H1 (cell line): ENCODE results near the gene TMEM108. TPM values are rescaled to one million over a fixed set of nuclear protein-coding genes. Genes with fewer than 3 reads are reported as not detected.

Experiments used
- CTCF ChIA-PET: fragments of 300-600 bp; sonication (Branson Sonifier 250); formaldehyde crosslinking; loops from one replicate; lab custom pipeline; 2021; ENCODE audit not compliant: partially characterized antibody; lab: Charles Lee
- POLR2A ChIA-PET: fragments of 300-600 bp; sonication (Branson Sonifier 250); formaldehyde crosslinking; loops from one replicate; lab custom pipeline; 2021; ENCODE audit warnings: inconsistent platforms; ENCODE audit not compliant: partially characterized antibody; lab: Charles Lee
- DNase-seq, 2 experiments: peaks; one replicate each; pipeline versions ENCODE4 v3.0.0 to v3.0.0-alpha.2; 2010 to 2022; ENCODE audit warnings: low spot score in 2 of 2, low read depth in 1 of 2, mixed read lengths in 1 of 2
- FAIRE-seq: peaks from 2 replicates; lab custom pipeline; 2011; peaks lifted over from hg19 to GRCh38; lab: Jason Lieb, UNC
- H2AFZ ChIP-seq: 2 replicates; pipeline ENCODE4 v1.8.1; 2012; ENCODE audit warnings: low read length, inconsistent platforms
- H2AK5ac ChIP-seq: 2 replicates; pipeline ENCODE4 v1.6.1; 2013; ENCODE audit warnings: low read depth, low read length
- H2BK120ac ChIP-seq: replicated peaks from 2 replicates; pipeline ENCODE3; 2013; ENCODE audit warnings: low read depth, low read length, inconsistent platforms
- H2BK12ac ChIP-seq: 2 replicates; pipeline ENCODE4 v1.6.1; 2013; ENCODE audit warnings: low read depth, low read length
- H2BK15ac ChIP-seq: 2 replicates; pipeline ENCODE4 v1.6.1; 2013; ENCODE audit warnings: low read length
- H2BK20ac ChIP-seq: 2 replicates; pipeline ENCODE4 v1.6.1; 2013; ENCODE audit warnings: low read length
- H2BK5ac ChIP-seq: 2 replicates; pipeline ENCODE4 v1.6.1; 2013; ENCODE audit warnings: low read depth, low read length
- H3K14ac ChIP-seq: 2 replicates; pipeline ENCODE4 v1.6.1; 2013; ENCODE audit warnings: inconsistent platforms; ENCODE audit not compliant: insufficient read length
- H3K18ac ChIP-seq: 2 replicates; pipeline ENCODE4 v1.6.1; 2013; ENCODE audit warnings: low read length; ENCODE audit errors: extremely low read depth
- H3K23ac ChIP-seq: 2 replicates; pipeline ENCODE4 v1.6.1; 2013; ENCODE audit warnings: inconsistent platforms; ENCODE audit not compliant: insufficient read length
- H3K23me2 ChIP-seq: 2 replicates; pipeline ENCODE4 v1.6.1; 2013; ENCODE audit warnings: low read depth, low read length
- H3K27ac ChIP-seq: 2 replicates; pipeline ENCODE4 v1.6.1; 2011; ENCODE audit warnings: low read depth, low read length, inconsistent platforms
- H3K27me3 ChIP-seq, 4 experiments: replicated peaks in 1 of 4; 1 replicate in 1 of 4; 2 replicates in 3 of 4; pipeline versions ENCODE4 v1.6.1 to v1.8.1; 2011 to 2013; ENCODE audit warnings: low read length in 3 of 4, mild to moderate bottlenecking in 3 of 4, inconsistent platforms in 2 of 4, mixed read lengths in 2 of 4, moderate library complexity in 1 of 4; ENCODE audit not compliant: control insufficient read depth in 3 of 4, insufficient read depth in 3 of 4; ENCODE audit errors: extremely low read depth in 1 of 4
- H3K36me3 ChIP-seq, 4 experiments: 2 replicates each; pipeline versions ENCODE4 v1.6.1 to v1.8.1; 2011 to 2013; ENCODE audit warnings: mild to moderate bottlenecking in 4 of 4, low read length in 3 of 4, moderate library complexity in 2 of 4, control low read depth in 1 of 4, inconsistent platforms in 1 of 4; ENCODE audit not compliant: insufficient read depth in 4 of 4, control insufficient read depth in 2 of 4
- H3K4ac ChIP-seq: replicated peaks from 2 replicates; pipeline ENCODE3; 2013; ENCODE audit warnings: low read length, low read depth, mixed read lengths, inconsistent platforms; ENCODE audit not compliant: insufficient read length
- H3K4me1 ChIP-seq, 4 experiments: replicated peaks in 1 of 4; 1 replicate in 1 of 4; 2 replicates in 3 of 4; pipeline versions ENCODE4 v1.6.1 to v1.8.1; 2011 to 2013; ENCODE audit warnings: low read length in 3 of 4, inconsistent platforms in 2 of 4, mixed read lengths in 1 of 4; ENCODE audit not compliant: insufficient read depth in 4 of 4, control insufficient read depth in 3 of 4
- H3K4me2 ChIP-seq, 2 experiments: 2 replicates each; pipeline versions ENCODE4 v1.6.1 to v1.8.1; 2011 to 2013; ENCODE audit warnings: low read depth in 2 of 2, low read length in 2 of 2, control low read depth in 1 of 2, inconsistent platforms in 1 of 2, mild to moderate bottlenecking in 1 of 2; ENCODE audit not compliant: insufficient read depth in 1 of 2
- H3K4me3 ChIP-seq, 4 experiments: fragments of 200-600, 300-600 bp in 1 of 4; sonication (generic), shearing (Covaris generic), sonication (Bioruptor Twin) in 1 of 4; 2 replicates each; pipeline versions ENCODE4 v1.5.1 to v1.8.1; 2011 to 2016; ENCODE audit warnings: low read length in 4 of 4, low read depth in 3 of 4, control low read depth in 2 of 4, inconsistent platforms in 2 of 4, mild to moderate bottlenecking in 2 of 4, mixed read lengths in 1 of 4, moderate library complexity in 1 of 4; ENCODE audit not compliant: insufficient read depth in 2 of 4; ENCODE audit errors: extremely low read depth in 1 of 4
- H3K56ac ChIP-seq: replicated peaks from 2 replicates; pipeline ENCODE3; 2013; ENCODE audit warnings: low read depth, mild to moderate bottlenecking, mixed read lengths, low read length, inconsistent platforms; ENCODE audit not compliant: insufficient read length
- H3K79me1 ChIP-seq: 2 replicates; pipeline ENCODE4 v1.6.1; 2013; ENCODE audit warnings: low read depth, low read length, control low read depth
- H3K79me2 ChIP-seq, 2 experiments: 2 replicates each; pipeline versions ENCODE4 v1.6.1 to v1.8.1; 2012 to 2013; ENCODE audit warnings: low read length in 2 of 2, mild to moderate bottlenecking in 2 of 2, inconsistent platforms in 1 of 2; ENCODE audit not compliant: insufficient read depth in 2 of 2, control insufficient read depth in 1 of 2
- H3K9ac ChIP-seq, 4 experiments: replicated peaks in 1 of 4; 1 replicate in 1 of 4; 2 replicates in 3 of 4; pipeline versions ENCODE4 v1.6.1 to v1.8.1; 2011 to 2013; ENCODE audit warnings: low read depth in 3 of 4, low read length in 3 of 4, control low read depth in 2 of 4, mild to moderate bottlenecking in 2 of 4, moderate library complexity in 2 of 4, inconsistent platforms in 1 of 4; ENCODE audit errors: extremely low read depth in 1 of 4
- H3K9me3 ChIP-seq, 2 experiments: 2 replicates each; pipeline versions ENCODE4 v1.6.1 to v1.8.1; 2012 to 2013; ENCODE audit warnings: mild to moderate bottlenecking in 2 of 2, moderate library complexity in 2 of 2, control low read depth in 1 of 2, inconsistent platforms in 1 of 2, low read depth in 1 of 2, low read length in 1 of 2, mixed read lengths in 1 of 2; ENCODE audit not compliant: insufficient read depth in 2 of 2
- H4K20me1 ChIP-seq, 2 experiments: replicated peaks in 1 of 2; 2 replicates each; pipeline versions ENCODE3 to v1.8.1; 2011 to 2013; ENCODE audit warnings: inconsistent platforms in 2 of 2, low read length in 2 of 2, mild to moderate bottlenecking in 1 of 2; ENCODE audit not compliant: insufficient read depth in 2 of 2, control insufficient read depth in 1 of 2
- H4K5ac ChIP-seq: 2 replicates; pipeline ENCODE4 v1.6.1; 2013; ENCODE audit warnings: low read length, low read depth, mixed read lengths, inconsistent platforms; ENCODE audit not compliant: insufficient read length
- H4K8ac ChIP-seq: 2 replicates; pipeline ENCODE4 v1.8.0; 2013; ENCODE audit warnings: mild to moderate bottlenecking, moderate library complexity, low read length, inconsistent platforms; ENCODE audit not compliant: insufficient read depth; ENCODE audit errors: extremely low read depth
- H4K91ac ChIP-seq: replicated peaks from 2 replicates; pipeline ENCODE3; 2013; ENCODE audit warnings: low read length, mixed read lengths, inconsistent platforms; ENCODE audit not compliant: insufficient read length
- CBX8 ChIP-seq: fragments of 300-800, 300-1000 bp; sonication (generic); IDR thresholded peaks from 2 replicates; pipeline ENCODE4 v1.7.1; 2016; ENCODE audit warnings: low read depth, low read length, borderline replicate concordance
- CTCF ChIP-seq, 3 experiments: IDR thresholded peaks; 1 replicate in 2 of 3; 2 replicates in 1 of 3; pipeline versions ENCODE4 v1.5.1 to v1.6.1; 2011; ENCODE audit warnings: low read length in 3 of 3, mild to moderate bottlenecking in 3 of 3, inconsistent platforms in 2 of 3, low read depth in 1 of 3, moderate library complexity in 1 of 3; ENCODE audit not compliant: insufficient read depth in 1 of 3; ENCODE audit errors: control extremely low read depth in 1 of 3
- EP300 ChIP-seq, 2 experiments: IDR thresholded peaks; 1 replicate in 1 of 2; 2 replicates in 1 of 2; pipeline ENCODE4 v1.6.1; 2011 to 2012; ENCODE audit warnings: low read depth in 2 of 2, low read length in 2 of 2, mild to moderate bottlenecking in 2 of 2, borderline replicate concordance in 1 of 2, inconsistent platforms in 1 of 2, moderate library complexity in 1 of 2
- GABPA ChIP-seq: IDR thresholded peaks from 2 replicates; pipeline ENCODE4 v1.6.1; 2011; ENCODE audit warnings: mild to moderate bottlenecking, low read length, moderate library complexity, borderline replicate concordance; ENCODE audit not compliant: insufficient read depth
- HDAC2 ChIP-seq, 2 experiments: fragments of 300-600 bp in 1 of 2; sonication (generic) in 1 of 2; IDR thresholded peaks; 2 replicates each; pipeline ENCODE4 v1.6.1; 2011 to 2012; ENCODE audit warnings: low read depth in 2 of 2, low read length in 2 of 2, mild to moderate bottlenecking in 2 of 2, moderate library complexity in 2 of 2, borderline replicate concordance in 1 of 2, inconsistent platforms in 1 of 2
- HDAC6 ChIP-seq: IDR thresholded peaks from one replicate; pipeline ENCODE4 v1.7.1; 2012; ENCODE audit warnings: low read depth, mild to moderate bottlenecking, inconsistent platforms, low read length, moderate library complexity
- JUND ChIP-seq: IDR thresholded peaks from 2 replicates; pipeline ENCODE4 v1.6.1; 2011; ENCODE audit warnings: mild to moderate bottlenecking, improper control_type of control experiment, low read length
- POLR2A ChIP-seq, 2 experiments: IDR thresholded peaks; 1 replicate in 1 of 2; 2 replicates in 1 of 2; pipeline ENCODE4 v1.6.1; 2011; ENCODE audit warnings: low read depth in 2 of 2, low read length in 2 of 2, mild to moderate bottlenecking in 2 of 2; ENCODE audit errors: control extremely low read depth in 1 of 2
- SAP30 ChIP-seq: fragments of 300-600 bp; sonication (generic); IDR thresholded peaks from 2 replicates; pipeline ENCODE4 v1.7.1; 2012; ENCODE audit warnings: low read length, moderate library complexity, mild to moderate bottlenecking, inconsistent platforms; ENCODE audit not compliant: insufficient read depth, insufficient replicate concordance
- SP2 ChIP-seq: IDR thresholded peaks from 2 replicates; pipeline ENCODE4 v1.6.1; 2012; ENCODE audit warnings: mild to moderate bottlenecking, low read length, inconsistent platforms
- TAF7 ChIP-seq: optimal IDR thresholded peaks from 2 replicates; pipeline ENCODE3; 2011; ENCODE audit warnings: low read depth, mild to moderate bottlenecking, inconsistent platforms, low read length, moderate library complexity, borderline replicate concordance
- WGBS, 2 experiments: shearing (Covaris generic) in 1 of 2; methylation state at CpG; one replicate each; pipeline versions ENCODE4 v1.1.6 to v1.1.7; 2013 to 2015; ENCODE audit warnings: low lambda C conversion rate in 2 of 2, mixed read lengths in 2 of 2, inconsistent platforms in 1 of 2, low coverage in 1 of 2, missing lambda C conversion rate in 1 of 2; ENCODE audit not compliant: insufficient replicate concordance in 2 of 2, insufficient coverage in 1 of 2, insufficient read length in 1 of 2; ENCODE audit errors: extremely low coverage in 1 of 2, missing lambda C conversion rate in 1 of 2; 5-methylcytosine and 5-hydroxymethylcytosine counted together
- polyA plus RNA-seq, 7 experiments: library from polyadenylated mRNA; depleted of rRNA in 3 of 7; stranded (reverse) in 5 of 7; unstranded in 2 of 7; fragments of >200 nt in 5 of 7; fragments of 200-250 nt in 2 of 7; gene quantifications; 1 replicate in 5 of 7; 2 replicates in 1 of 7; 4 replicates in 1 of 7; pipeline versions ENCODE4 v1.2.1 to v1.2.3, GENCODE V29; 2011 to 2013; ENCODE audit warnings: missing spikeins in 2 of 7, mixed read lengths in 2 of 7
- total RNA-seq: library from RNA; stranded (reverse); fragmentation: NEBNext Ultra II Directional; extraction: Animal tissue kit (Norgen Biotek cat#: 25700); gene quantifications from 2 replicates; pipeline ENCODE4 v1.2.1, GENCODE V29; 2021

The TMEM108 gene
- total and polyA plus RNA-seq, 2 of the 8 experiments (the other 6 are each of a cell fraction or from before 2014, with no cell fraction given) = 14.3 to 16.2 TPM

- no peak overlapping the region for H2BK20ac ChIP-seq
- H2BK120ac ChIP-seq = no peak overlapping the region
- H3K4me2 ChIP-seq = no peak overlapping the region
- no peak overlapping the region for H3K4me3 ChIP-seq
- WGBS, 2 experiments = 83% methylated on average over 2 of the region's 2 CpGs; no CpG with 5 or more reads in 1 of the 2 experiments
- H2BK15ac ChIP-seq = no peak overlapping the region
- ChIA-PET CTCF (interaction anchor here (0.9 to 1.8 kb wide), 6 partner anchors 10 to 536 kb away, joined by 3 to 7 read pairs (median 4); no protein-coding TSS in a partner anchor), POLR2A (interaction anchor here (1.6 kb wide), 1 partner anchor 11 kb away, joined by 4 read pairs; no protein-coding TSS in a partner anchor)
- no peaks in the 10 kb centered on the region for H3K4me1 ChIP-seq
- no peak overlapping the region for H4K5ac ChIP-seq
- H2AK5ac ChIP-seq = no peak overlapping the region
- no peak overlapping the region for H3K4ac ChIP-seq
- H3K23me2 ChIP-seq = no peaks in the 10 kb centered on the region
- H3K36me3 ChIP-seq = no peaks in the 10 kb centered on the region
- DNase-seq (no peak), FAIRE-seq (no peak)
- no peaks in the 10 kb centered on the region for H3K79me2 ChIP-seq
- H3K79me1 ChIP-seq = no peaks in the 10 kb centered on the region
- no peak overlapping the region for H3K27ac ChIP-seq
- no peak overlapping the region for H4K8ac ChIP-seq
- no peak overlapping the region for H3K18ac ChIP-seq
- no peak overlapping the region for H2AFZ ChIP-seq
- H3K23ac ChIP-seq = no peak overlapping the region
- no peak overlapping the region for H2BK5ac ChIP-seq
- H3K27me3 ChIP-seq = no peaks in the 10 kb centered on the region
- H2BK12ac ChIP-seq = no peak overlapping the region
- no peak overlapping the region for H3K14ac ChIP-seq
- no peaks in the 10 kb centered on the region for H3K9me3 ChIP-seq
- H3K56ac ChIP-seq = no peak overlapping the region
- H3K9ac ChIP-seq = no peak overlapping the region
- no peaks in the 10 kb centered on the region for H4K20me1 ChIP-seq
- H4K91ac ChIP-seq = no peak overlapping the region
- TF ChIP-seq SP2 = no peak
- no peak for TF ChIP-seq TAF7
- TF ChIP-seq CTCF (IDR thresholded peaks at IDR 0.05; ENCODE audit: control extremely low read depth in 1 of 3, insufficient read depth in 1 of 3, low read depth in 1 of 3, low read length in 3 of 3) = no peak
- no peak for TF ChIP-seq CBX8
- no peak for TF ChIP-seq HDAC6
- no peak for TF ChIP-seq EP300 (IDR thresholded peaks at IDR 0.05; ENCODE audit: borderline replicate concordance in 1 of 2, low read depth in 2 of 2, low read length in 2 of 2)
- TF ChIP-seq SAP30 = no peak
- no peak for TF ChIP-seq GABPA
- no peak for TF ChIP-seq HDAC2 (IDR thresholded peaks at IDR 0.05; ENCODE audit: borderline replicate concordance in 1 of 2, low read depth in 2 of 2, low read length in 2 of 2)
- TF ChIP-seq JUND = no peak
- TF ChIP-seq POLR2A (IDR thresholded peaks at IDR 0.05; ENCODE audit: control extremely low read depth in 1 of 2, low read depth in 2 of 2, low read length in 2 of 2) = no peak
Measured at GRCh38 chr3:133262333-133262732, 224.1 kb downstream of the TMEM108 start.
